GM18858 (cell line): ENCODE data around the gene PPP1R1B.

Experiments used
- ATAC-seq: cut with Tn5 transposase; IDR thresholded peaks from one replicate; pipeline ENCODE4 v1.9.1; 2021; ENCODE audit not compliant: unreplicated experiment

Gene PPP1R1B

DNA sequence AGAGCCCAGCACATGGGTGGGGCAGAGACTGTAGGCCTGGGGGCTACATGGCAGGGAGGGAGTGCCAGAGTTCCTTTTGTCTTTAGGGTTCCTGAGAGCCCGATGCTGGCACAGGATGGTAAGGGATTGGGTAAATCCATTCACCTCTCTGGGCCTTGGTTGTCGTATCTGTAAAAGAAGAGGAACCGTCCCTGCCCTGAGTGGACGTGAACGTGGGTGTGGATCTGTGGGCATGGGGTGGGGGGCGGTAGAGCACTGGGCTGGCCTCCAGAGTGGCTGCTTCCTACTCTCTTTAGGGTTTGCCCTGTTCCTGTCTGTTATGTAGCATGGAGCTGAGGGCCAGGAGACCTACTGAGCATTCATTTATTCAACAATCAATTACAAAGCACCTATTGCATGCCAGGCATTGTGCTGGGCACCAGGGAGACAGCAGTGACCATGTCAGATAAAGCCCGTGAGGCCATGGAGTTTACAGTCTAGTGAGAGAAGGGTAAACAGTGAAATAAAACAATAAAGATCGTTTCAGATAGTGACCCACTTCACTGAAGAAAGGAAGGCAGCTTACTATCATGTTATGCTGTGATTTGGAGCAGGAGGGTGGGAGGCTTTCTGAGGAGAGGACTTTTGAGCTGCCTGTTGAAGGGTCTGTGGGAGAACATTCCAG is 25.3 kb downstream of the PPP1R1B start:
- no peak for ATAC-seq

DNA sequence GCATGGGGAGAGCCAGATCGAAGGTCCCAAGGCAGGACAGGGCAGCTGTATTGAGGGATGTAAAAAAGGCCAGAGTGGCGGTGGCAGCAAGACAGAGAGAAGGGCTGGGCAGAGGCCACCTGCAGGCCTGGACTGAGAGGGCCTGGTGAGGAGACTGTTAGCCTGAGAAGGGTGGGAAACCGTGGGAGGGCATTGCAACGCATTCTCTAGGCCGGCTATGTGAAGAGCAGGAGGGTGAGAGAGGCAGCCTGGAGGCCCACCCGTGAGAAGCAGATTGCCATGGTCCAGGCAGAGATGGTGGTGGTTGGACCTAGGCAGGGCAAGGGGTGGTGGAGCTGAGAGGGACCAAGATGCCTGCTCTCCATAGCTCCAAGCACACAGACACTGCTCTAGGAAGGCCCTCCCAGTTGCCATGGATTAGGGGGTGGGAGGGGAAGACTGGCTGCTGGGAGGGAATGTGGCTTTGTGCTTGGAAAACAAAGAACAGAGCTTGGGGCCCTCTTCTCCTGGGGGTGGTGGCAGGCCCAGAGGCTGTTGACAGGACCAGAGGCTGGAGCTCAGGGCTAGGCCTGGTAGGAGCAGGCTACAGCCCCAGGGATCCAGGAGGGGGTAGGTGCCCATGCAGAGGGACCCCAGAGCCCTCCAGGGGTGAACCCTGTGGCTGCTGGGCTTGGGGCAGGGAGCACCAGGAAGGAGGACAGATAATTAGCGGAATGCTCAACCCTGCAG is 26.0 kb downstream of the PPP1R1B start:
- ATAC-seq = no peak

DNA sequence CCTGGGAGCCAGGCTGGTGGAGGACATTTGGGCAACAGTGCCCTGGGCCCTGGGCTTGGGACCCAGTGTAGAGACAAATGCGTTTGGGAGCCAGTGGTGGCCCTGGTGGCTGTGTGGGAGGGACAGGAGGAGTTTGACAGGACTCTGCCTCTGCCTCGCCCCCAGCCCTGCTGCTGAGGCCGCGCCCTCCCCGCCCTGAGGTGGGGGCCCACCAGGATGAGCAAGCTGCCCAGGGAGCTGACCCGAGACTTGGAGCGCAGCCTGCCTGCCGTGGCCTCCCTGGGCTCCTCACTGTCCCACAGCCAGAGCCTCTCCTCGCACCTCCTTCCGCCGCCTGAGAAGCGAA is 26.5 kb downstream of the PPP1R1B start:
- no peak for ATAC-seq

DNA sequence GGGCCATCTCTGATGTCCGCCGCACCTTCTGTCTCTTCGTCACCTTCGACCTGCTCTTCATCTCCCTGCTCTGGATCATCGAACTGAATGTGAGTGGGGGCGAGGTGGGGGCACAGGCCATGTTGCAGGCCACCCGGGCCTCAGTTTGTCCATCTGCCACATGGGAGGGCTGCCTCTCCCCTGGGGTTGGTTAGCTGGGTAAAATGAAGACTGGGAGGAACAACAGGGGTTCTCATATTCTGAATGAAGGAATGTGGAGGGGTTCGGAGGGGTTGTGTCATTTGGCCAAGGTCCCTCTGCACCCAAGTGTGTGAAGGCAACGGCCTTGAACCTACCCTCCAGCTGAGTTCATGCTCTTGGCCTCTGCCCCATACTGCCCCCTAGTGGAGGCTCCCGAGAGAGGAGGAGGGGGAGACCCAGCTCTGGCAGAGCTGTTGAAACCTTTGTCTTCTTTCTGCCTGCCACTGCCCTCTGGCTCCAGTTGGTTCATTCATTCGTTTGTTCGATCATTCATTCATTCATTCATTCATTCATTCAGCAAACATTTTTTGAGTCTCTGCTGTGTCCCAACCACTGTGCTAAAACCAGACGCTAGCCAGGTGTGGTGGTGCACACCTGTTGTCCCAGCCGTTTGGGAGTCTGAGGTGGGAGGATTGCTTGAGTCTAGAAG is 27.0 kb downstream of the PPP1R1B start:
- ATAC-seq = no peak

DNA sequence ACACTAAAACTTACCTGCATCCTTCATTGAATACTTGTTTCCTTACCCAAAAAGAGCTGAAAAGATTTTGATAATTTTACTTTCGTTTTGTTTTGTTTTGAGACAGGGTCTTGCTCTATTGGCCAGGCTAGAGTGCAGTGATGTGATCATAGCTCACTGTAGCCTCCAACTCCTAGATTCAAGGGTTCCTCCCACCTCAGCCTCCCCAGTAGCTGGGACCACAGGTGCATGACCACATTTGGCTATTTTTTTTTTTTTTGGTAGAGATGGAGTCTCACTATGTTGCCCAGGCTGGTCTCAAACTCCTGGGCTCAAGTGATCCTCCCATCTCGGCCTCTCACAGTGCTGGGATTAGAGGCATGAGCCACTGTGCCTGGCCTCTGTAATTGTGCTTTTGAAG is 28.4 kb downstream of the PPP1R1B start:
- no peak for ATAC-seq

DNA sequence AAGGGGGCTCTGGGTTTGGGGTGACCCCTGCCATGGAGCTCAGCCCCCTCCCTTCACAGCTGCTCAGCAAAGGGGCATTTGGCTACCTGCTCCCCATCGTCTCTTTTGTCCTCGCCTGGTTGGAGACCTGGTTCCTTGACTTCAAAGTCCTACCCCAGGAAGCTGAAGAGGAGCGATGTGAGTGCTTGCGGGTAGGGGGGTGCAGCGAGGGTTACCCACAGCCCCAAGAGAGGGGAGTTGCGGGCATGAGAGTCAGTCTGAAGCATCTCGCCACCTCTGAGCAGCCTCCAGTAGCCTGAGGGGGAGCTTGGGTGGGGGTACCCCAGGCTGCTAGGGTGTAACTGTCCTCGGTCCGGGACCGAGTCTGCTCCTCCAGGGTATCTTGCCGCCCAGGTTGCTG is 31.6 kb downstream of the PPP1R1B start:
- no peak for ATAC-seq

DNA sequence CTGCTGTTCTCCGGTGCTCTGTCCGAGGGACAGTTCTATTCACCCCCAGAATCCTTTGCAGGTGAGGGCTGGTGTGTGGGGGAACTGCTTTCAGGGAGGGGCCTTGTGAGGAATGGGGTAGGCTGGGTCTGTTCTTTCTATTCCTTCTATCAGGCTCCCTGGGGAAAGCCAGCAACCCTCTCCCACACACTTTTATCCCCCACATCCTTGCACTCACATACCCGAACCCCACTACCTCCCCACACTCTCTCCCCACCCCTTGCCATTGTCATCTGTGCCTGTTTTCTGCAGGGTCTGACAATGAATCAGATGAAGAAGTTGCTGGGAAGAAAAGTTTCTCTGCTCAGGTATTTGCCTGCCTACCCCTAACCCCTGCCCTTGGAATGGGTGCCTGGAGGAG is 32.0 kb downstream of the PPP1R1B start:
- no peak for ATAC-seq

DNA sequence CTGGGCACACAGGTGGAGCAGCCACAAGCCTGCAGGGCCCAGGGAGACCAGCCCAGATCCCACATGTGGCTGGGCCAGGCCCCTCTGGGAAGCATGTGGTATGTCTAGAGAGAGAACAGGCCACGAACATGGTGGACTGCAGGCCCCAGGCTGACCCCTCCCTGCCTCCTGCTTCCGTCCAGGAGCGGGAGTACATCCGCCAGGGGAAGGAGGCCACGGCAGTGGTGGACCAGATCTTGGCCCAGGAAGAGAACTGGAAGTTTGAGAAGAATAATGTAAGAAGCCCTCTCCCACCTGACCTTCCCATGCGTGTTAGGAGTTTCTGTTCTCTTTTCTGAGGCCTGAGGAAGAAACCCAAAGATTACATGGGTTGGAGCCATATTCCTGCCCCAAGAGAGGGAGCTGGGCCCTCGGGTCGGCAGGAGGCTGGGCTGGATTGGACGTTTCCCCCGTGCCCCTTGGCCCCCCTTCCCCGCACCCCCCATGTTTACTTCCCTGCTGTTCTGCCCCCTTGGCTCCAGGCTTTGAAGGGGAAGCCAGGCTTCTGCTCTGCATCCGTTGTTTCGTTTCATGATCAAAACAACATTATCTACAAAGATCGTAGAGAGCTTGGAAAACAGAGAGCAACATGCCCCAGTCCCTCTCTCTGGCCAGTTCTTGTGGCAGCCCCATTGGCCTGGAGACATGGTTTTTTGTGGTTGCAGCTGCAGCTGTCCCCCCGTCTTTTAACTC is 32.7 kb downstream of the PPP1R1B start:
- no peak for ATAC-seq

DNA sequence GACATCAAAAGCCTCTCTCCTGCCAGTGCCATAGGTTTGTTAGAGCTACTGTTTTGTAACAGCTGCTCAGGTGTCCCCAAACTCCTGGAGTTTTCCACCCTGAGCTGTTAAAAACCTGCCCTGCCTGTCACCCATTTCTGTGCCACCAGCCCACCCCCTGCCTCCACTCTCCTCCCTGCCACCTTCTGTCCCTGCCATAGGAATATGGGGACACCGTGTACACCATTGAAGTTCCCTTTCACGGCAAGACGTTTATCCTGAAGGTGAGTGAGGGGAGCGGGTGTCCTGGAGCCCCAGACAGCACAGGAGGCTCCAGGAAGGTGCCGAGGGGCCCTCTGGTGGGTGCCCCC is 33.2 kb downstream of the PPP1R1B start:
- no peak for ATAC-seq

DNA sequence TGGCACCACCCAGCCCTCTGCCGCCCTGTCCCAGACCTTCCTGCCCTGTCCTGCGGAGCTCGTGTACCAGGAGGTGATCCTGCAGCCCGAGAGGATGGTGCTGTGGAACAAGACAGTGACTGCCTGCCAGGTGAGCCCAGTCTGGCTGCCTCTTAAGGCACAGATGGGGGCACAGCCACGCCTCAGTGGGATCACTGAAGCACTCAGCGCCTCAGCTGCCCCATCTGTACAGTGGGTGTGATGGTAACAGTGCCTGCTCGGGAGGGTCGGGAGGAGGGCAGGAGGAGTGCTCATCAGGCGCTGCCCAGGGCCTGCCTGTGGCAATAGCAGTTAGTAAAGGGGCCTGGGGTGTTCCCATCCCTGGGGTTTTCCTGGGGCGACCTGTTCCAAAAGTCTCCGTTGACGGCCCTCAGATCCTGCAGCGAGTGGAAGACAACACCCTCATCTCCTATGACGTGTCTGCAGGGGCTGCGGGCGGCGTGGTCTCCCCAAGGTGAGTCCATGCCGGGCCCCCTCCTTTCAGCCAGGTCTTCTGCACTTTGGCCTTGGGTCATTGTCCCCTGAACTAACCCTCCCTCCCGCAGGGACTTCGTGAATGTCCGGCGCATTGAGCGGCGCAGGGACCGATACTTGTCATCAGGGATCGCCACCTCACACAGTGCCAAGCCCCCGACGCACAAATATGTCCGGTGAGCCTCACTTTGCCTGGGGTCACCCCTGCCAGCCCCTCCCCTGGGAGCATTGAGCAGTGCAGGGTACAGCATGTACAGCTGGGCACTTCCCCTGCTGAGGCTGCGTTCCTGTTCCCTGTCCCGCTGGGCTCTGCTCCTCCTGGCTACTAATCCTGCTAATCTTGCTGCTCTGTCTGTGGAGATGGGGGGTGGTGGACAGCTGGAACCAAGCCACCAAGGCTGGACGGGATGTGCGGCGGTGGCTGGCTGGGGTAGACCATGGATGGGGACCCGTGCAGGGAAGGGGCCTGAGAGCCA is 33.9 kb downstream of the PPP1R1B start:
- no peak for ATAC-seq

DNA sequence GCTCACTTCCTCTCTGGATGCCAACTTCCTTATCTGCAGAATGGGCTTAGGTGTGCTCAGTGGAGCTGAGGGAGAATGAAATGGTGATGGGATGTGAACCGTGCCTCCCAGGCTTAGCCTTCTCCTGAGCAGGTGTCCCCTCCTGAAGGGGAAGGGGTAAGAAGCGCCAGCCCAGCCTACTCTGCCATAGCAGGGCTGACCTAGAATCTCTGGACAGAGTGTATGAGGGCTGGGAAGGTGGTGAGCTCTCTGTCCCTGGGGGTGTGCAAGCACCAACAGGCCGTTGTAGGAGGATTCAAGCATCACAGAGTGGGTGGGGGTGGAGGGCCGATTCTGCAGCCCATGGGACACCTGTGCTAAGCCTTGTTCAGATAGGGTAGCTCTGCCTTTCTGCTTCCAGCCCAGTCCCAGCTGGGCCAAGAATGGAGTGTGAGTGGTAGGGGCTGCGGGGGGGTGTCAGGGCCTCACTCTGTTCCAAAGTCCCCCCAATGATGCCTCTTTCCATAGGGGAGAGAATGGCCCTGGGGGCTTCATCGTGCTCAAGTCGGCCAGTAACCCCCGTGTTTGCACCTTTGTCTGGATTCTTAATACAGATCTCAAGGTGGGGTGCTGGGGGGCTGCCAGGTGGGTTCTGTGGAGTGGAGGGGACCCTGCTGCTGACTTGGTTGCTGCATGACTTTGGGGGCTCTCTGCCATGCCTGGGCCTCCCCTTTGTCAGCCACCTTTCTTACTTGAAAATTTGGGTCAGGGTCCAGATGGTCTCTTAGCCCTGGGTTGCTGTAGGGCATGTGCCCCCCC is 35.2 kb downstream of the PPP1R1B start:
- ATAC-seq = no peak

DNA sequence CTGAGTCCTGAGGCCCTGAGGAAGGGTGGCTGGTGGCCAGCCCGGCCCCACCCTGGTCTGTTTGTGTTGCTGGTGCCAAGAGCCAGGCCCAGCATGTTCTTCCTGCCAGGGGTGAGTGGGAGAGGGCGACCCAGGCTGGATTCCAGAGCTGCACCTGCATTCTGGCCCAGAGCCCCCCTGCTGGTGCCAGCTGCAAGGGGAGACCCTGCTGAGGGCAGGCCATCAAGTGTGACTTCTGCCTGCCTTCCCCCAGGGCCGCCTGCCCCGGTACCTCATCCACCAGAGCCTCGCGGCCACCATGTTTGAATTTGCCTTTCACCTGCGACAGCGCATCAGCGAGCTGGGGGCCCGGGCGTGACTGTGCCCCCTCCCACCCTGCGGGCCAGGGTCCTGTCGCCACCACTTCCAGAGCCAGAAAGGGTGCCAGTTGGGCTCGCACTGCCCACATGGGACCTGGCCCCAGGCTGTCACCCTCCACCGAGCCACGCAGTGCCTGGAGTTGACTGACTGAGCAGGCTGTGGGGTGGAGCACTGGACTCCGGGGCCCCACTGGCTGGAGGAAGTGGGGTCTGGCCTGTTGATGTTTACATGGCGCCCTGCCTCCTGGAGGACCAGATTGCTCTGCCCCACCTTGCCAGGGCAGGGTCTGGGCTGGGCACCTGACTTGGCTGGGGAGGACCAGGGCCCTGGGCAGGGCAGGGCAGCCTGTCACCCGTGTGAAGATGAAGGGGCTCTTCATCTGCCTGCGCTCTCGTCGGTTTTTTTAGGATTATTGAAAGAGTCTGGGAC is 36.0 kb downstream of the PPP1R1B start:
- no peak for ATAC-seq

DNA sequence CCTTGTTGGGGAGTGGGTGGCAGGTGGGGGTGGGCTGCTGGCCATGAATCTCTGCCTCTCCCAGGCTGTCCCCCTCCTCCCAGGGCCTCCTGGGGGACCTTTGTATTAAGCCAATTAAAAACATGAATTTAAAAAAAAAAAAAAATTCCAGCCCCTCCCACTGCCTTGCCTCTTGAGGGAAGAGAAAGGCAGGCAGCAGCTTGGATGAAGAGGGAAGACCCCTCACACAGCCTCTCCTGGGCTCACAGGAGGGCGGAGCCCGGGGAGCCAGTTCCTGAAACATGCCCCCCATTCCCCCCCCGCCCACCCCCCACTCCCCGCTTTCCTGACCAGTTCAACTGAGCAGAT is 36.6 kb downstream of the PPP1R1B start:
- ATAC-seq = no peak

DNA sequence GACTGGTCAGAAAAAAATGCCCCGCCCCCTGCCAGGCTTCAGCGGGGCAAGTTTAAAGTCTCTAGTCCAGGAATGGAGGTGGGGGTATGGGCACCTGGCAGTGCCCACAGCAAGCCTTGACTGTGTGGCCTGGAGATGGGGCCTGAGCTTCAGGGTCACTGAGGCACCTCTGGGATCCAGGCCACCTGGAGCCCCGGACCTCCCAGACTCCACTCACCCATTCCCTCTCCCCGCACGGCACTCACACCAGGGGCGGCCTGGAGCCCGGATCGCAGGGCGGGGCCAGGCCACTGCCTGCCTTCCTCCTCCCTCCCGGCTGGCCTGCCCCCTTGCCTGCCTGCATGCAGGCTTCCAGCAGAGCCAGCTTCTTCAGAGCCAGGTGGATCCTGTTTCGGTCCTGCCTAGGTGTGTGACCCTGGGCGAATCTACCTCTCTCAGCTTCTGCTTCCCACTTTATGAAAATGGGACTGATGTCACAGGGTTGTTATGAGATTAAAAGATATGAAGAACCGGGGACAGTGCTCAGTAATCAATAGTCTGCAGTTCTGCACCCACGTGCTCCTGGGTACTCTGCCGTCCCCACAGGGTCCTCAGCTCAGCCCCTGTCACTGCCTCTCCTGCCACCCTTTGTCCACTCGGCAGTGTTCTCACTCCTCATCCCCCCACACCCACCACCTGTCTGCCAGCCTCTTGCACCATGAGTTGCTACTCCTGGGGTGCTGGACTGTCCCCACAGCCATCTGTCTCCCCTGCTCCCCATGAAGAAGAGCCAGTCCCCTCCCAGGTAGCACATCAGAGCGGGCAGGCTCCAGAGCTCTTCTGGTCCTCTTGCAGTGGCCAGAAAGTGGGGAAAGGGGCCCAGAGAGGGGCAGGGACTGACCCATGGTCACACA is 37.2 kb downstream of the PPP1R1B start:
- no peak for ATAC-seq

DNA sequence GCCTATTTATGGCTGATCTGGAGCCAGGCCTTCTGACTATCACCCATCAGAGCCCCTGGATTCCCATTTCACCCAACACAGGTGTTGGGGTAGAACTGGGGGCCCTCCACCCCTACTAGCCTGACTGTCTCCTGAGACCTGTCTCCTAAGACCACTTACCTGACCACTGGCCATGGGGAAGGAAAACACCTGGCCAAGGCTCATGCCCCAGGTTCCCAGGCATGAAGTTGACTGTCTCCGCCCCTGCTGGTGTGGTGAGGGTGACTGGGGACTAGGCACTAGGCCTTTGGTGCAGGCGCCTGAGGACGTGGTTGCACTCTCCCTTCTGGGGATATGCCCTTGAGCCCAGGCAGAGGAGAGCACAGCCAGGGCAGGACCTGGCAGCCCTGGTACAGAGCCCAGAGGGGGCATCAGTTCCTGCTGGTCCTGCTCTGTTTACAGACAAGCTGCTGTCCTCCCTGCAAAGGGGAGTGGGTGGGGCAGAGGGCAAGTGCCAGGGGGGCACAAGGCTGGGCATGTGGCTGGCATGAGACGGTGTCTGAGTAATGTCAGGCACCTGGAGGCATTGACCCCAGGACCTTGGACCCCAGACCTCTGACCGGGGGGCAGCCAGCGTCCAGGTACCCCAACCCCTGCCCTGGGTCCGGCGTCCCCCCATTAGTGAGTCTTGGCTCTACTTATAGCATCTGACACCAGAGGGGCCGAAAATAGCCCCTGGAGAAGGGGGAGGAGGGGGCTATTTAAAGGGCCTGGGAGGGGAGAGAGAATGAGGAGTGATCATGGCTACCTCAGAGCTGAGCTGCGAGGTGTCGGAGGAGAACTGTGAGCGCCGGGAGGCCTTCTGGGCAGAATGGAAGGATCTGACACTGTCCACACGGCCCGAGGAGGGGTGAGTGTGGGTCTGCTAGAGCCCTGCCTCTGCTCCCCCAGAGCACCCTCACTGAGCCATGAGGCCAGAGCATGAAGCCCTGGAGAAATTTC is 38.1 kb downstream of the PPP1R1B start, which contains the start of gene TCAP:
TCAP (plus strand) TSS at position 769 of the 981 bp plus-strand sequence; CDS start at position 780, 11 bp downstream.
- ATAC-seq = no peak

DNA sequence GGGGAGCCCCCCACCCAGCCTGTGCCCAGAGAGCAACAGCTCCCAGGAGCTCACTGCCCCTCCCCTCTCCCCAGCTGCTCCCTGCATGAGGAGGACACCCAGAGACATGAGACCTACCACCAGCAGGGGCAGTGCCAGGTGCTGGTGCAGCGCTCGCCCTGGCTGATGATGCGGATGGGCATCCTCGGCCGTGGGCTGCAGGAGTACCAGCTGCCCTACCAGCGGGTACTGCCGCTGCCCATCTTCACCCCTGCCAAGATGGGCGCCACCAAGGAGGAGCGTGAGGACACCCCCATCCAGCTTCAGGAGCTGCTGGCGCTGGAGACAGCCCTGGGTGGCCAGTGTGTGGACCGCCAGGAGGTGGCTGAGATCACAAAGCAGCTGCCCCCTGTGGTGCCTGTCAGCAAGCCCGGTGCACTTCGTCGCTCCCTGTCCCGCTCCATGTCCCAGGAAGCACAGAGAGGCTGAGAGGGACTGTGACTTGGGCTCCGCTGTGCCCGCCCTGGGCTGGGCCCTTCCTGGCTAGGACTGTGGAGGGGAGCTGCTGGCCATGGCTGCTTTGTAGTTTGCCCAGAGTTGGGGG is 39.0 kb downstream of the PPP1R1B start:
- no peak for ATAC-seq

DNA sequence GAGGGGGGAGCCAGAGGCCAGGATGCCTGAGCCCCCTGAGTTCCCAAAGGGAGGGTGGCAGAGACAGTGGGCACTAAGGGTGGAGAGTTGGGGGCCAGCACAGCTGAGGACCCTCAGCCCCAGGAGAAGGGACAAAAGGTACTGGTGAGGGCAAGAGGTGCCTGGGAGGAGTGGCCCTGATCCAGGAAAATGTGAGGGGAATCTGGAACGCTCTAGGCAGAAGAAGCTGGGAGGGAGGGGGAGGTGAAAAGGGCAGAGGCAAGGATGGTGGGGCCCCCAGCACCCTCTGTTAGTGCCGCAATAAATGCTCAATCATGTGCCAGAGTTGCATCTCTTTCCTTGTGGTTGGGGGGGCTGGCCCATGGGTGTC is 39.5 kb downstream of the PPP1R1B start:
- no peak for ATAC-seq
